Endothelial cell of umbilical vein (primary cell): ENCODE results near the gene YIPF3.
"Not testable (repeated sequence)": the region's sequence is repeated elsewhere in the genome, so short reads cannot be mapped to it uniquely, and the experiment has no call there.

Experiments
- EZH2 ChIP-seq: IDR thresholded peaks from 2 replicates; pipeline ENCODE4 v1.6.1; 2012; ENCODE audit warnings: borderline replicate concordance, low read depth, mild to moderate bottlenecking, moderate library complexity, low read length, inconsistent platforms; ENCODE audit not compliant: severe bottlenecking
- GATA2 ChIP-seq: IDR thresholded peaks from 2 replicates; pipeline ENCODE4 v1.7.0; 2011; ENCODE audit warnings: low read depth, mild to moderate bottlenecking, moderate library complexity, mixed read lengths, low read length; ENCODE audit not compliant: insufficient read length, insufficient read depth
- POLR2A ChIP-seq: IDR thresholded peaks from 2 replicates; pipeline ENCODE4 v1.6.1; 2012; ENCODE audit warnings: low read depth, mild to moderate bottlenecking, control low read depth, low read length
- POLR2AphosphoS5 ChIP-seq: IDR thresholded peaks from 2 replicates; pipeline ENCODE4 v1.6.1; 2012; ENCODE audit warnings: low read depth, mild to moderate bottlenecking, control low read depth, low read length, moderate library complexity; ENCODE audit not compliant: insufficient read depth
- TF ChIP-seq, protein P1 (sequence below): IDR thresholded peaks from 2 replicates; pipeline ENCODE4 v1.6.1; 2011; ENCODE audit not compliant: insufficient read depth, insufficient read length
- TF ChIP-seq, protein P2 (sequence below), 2 donors: IDR thresholded peaks; 1 replicate in 1 of 2; 2 replicates in 1 of 2; pipeline ENCODE4 v1.5.1; 2011; ENCODE audit warnings: low read length in 2 of 2, mild to moderate bottlenecking in 2 of 2, moderate library complexity in 2 of 2, control low read depth in 1 of 2, inconsistent platforms in 1 of 2, low read depth in 1 of 2; ENCODE audit not compliant: insufficient read depth in 1 of 2; ENCODE audit errors: extremely low read depth in 1 of 2

DNA sequence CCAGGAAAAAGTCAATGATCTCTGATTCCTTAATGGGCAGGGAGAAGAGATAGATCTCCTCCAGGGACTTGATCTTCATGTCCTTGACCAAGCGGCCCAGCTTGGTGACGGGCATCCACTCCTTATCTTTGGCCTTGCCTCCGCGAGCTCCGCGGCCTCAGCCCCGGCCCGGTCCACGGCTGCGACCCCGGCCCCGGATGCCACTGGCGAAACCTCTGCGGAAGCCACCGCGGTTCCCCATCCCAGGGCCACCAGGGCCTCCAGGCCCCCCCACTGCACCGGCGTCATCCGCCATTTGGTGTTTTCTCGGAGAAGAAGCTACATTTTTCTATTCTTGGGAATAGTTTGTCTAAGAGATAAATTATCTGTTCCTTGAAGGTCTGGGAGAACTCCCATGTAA lies 22.7 kb upstream of the YIPF3 start:
- TF ChIP-seq POLR2A, GATA2, EZH2, POLR2AphosphoS5: not testable (repeated sequence)
- TF ChIP-seq, protein P1, sequence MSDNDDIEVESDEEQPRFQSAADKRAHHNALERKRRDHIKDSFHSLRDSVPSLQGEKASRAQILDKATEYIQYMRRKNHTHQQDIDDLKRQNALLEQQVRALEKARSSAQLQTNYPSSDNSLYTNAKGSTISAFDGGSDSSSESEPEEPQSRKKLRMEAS: not testable (repeated sequence)
- TF ChIP-seq, protein P2, sequence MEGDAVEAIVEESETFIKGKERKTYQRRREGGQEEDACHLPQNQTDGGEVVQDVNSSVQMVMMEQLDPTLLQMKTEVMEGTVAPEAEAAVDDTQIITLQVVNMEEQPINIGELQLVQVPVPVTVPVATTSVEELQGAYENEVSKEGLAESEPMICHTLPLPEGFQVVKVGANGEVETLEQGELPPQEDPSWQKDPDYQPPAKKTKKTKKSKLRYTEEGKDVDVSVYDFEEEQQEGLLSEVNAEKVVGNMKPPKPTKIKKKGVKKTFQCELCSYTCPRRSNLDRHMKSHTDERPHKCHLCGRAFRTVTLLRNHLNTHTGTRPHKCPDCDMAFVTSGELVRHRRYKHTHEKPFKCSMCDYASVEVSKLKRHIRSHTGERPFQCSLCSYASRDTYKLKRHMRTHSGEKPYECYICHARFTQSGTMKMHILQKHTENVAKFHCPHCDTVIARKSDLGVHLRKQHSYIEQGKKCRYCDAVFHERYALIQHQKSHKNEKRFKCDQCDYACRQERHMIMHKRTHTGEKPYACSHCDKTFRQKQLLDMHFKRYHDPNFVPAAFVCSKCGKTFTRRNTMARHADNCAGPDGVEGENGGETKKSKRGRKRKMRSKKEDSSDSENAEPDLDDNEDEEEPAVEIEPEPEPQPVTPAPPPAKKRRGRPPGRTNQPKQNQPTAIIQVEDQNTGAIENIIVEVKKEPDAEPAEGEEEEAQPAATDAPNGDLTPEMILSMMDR (IDR thresholded peaks at IDR 0.05; ENCODE audit: extremely low read depth in 1 of 2, insufficient read depth in 1 of 2, low read depth in 1 of 2, low read length in 2 of 2): not testable (repeated sequence)
